Neural progenitor cell (in vitro differentiated cells): Measurements from ENCODE around the gene GAMT.

Source experiments
- EZH2 ChIP-seq: fragments of 200-600 bp; sonication (generic); IDR thresholded peaks from 2 replicates; pipeline ENCODE4 v1.6.1; 2017; ENCODE audit warnings: antibody characterized with exemption, mild to moderate bottlenecking, moderate library complexity
- EZH2phosphoT487 ChIP-seq: fragments of 200-600 bp; sonication (generic); IDR thresholded peaks from 2 replicates; pipeline ENCODE4 v1.6.1; 2017; ENCODE audit warnings: antibody characterized with exemption
- TF ChIP-seq, protein P1 (sequence below): fragments of 200-600 bp; sonication (generic); IDR thresholded peaks from 2 replicates; pipeline ENCODE4 v1.5.1; 2017; ENCODE audit warnings: antibody characterized with exemption, mild to moderate bottlenecking

GRCh38 chr19:1377965-1378785 is 23.2 kb downstream of the GAMT start:
- TF ChIP-seq, protein P1, sequence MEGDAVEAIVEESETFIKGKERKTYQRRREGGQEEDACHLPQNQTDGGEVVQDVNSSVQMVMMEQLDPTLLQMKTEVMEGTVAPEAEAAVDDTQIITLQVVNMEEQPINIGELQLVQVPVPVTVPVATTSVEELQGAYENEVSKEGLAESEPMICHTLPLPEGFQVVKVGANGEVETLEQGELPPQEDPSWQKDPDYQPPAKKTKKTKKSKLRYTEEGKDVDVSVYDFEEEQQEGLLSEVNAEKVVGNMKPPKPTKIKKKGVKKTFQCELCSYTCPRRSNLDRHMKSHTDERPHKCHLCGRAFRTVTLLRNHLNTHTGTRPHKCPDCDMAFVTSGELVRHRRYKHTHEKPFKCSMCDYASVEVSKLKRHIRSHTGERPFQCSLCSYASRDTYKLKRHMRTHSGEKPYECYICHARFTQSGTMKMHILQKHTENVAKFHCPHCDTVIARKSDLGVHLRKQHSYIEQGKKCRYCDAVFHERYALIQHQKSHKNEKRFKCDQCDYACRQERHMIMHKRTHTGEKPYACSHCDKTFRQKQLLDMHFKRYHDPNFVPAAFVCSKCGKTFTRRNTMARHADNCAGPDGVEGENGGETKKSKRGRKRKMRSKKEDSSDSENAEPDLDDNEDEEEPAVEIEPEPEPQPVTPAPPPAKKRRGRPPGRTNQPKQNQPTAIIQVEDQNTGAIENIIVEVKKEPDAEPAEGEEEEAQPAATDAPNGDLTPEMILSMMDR: no peak
- TF ChIP-seq EZH2: no peak
- TF ChIP-seq EZH2phosphoT487: no peak
